AG10803 (cell line): ENCODE results near the gene ATP9B.

Experiments used
- DNase-seq: peaks from one replicate; pipeline ENCODE4 v3.0.0; 2010; ENCODE audit warnings: low read depth
- H3K4me3 ChIP-seq: 2 replicates; pipeline ENCODE4 v1.5.1; 2011; ENCODE audit warnings: mild to moderate bottlenecking, low read length, control low read depth
- CTCF ChIP-seq: conservative IDR thresholded peaks from 2 replicates; pipeline ENCODE4 v1.5.1; 2011; ENCODE audit warnings: mild to moderate bottlenecking, low read length, control low read depth, inconsistent platforms

The ATP9B gene

DNA sequence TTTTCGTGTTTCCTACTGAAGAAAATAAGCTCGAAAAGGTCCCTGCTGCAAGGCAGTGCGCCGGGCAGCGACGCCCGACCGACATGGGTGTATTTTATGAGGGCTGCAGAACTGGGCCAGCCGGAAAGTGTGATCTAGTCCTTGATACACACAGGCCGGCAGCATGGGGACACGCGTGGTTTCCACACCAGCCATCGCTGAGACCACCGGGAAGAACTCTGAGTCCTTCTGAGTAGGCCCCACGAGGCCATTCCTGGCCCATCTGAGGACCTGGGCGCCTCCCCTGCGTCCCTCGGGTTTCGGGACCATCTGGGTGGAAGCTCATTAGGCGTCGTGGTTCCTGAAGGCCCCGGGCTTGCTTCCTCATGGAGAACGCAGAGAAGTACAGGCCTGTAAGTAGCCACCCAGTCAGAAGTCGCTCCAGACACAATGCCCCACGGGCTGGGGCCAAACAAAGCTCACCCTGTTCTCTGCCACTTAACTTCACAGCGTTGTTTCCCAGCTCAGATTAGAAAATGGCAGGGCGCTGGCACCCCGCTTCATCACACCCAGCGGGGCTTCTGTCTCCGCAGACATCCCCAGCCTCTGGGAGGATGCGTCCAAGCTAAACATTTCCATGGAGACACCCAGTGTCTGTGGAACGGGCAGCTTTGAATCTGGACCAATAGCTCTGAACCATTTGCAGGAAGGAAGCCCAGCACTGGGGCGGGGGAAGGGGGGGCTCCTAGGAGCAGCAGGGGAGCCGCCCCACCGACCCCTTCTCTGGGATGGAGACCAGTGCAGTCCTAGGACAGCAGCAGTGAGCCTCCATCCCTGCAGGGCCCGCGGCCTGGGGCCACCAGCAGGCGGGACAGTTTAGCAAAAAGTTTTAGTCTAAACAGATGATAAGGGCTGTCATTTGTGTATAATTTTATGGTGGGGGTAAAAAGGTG lies 328.9 kb downstream of the ATP9B start:
- no peak for TF ChIP-seq CTCF
- H3K4me3 ChIP-seq: no peak overlapping the region
- DNase-seq: no peak

GRCh38 chr18:79399275-79400081 lies 330.3 kb downstream of the ATP9B start:
- no peak for TF ChIP-seq CTCF
- peak overlapping the region; percentile 55 for H3K4me3 ChIP-seq
- no peak for DNase-seq

- peak overlapping the region; percentile 55 for H3K4me3 ChIP-seq
- peak; percentile 24 for DNase-seq
- no peak for TF ChIP-seq CTCF
Measured at GRCh38 chr18:79400091-79400590, 330.9 kb downstream of the ATP9B start.

GRCh38 chr18:79400591-79401381 lies 331.6 kb downstream of the ATP9B start:
- peak overlapping the region; percentile 55 for H3K4me3 ChIP-seq
- TF ChIP-seq CTCF: no peak
- DNase-seq: peak; percentile 19

GRCh38 chr18:79401494-79402208 lies 332.5 kb downstream of the ATP9B start:
- DNase-seq: no peak
- no peak for TF ChIP-seq CTCF
- H3K4me3 ChIP-seq: peak overlapping the region; percentile 47

DNA sequence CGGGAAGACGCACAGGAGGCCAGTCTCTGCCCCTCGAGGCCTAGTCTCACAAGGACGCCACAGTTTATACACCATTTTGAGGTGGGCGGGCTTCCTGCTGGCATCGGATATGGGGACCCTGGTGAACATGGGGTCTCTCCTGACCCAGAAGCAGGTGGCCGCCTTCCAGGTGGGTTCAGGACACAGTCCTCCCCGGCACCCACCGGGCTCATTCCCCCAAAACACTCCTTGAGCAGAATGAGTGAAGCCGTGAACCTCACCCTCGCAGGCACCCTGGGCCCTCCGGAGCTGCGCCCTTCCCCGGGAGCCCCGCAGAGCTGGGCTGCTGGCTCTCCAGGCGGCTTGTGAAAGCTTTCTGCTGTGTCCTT lies 333.0 kb downstream of the ATP9B start:
- DNase-seq: no peak
- H3K4me3 ChIP-seq: no peak overlapping the region
- TF ChIP-seq CTCF: no peak
